DOHH2 (cell line): ENCODE results near the gene DGCR2.
"Not testable (repeated sequence)": the region's sequence is repeated elsewhere in the genome, so short reads cannot be mapped to it uniquely, and the experiment has no call there.

ENCODE experiments used
- H3F3A ChIP-seq: fragments of 200-600 bp; sonication (generic), shearing (Covaris generic); 2 replicates; pipeline ENCODE4 v1.6.0; 2016; ENCODE audit warnings: antibody characterized with exemption, mild to moderate bottlenecking; ENCODE audit not compliant: control insufficient read depth, insufficient read depth
- H3K27ac ChIP-seq: fragments of 200-600 bp; sonication (generic); 2 replicates; pipeline ENCODE4 v1.5.1; 2014; ENCODE audit warnings: low read depth, mild to moderate bottlenecking, low read length, moderate library complexity
- H3K27me3 ChIP-seq: fragments of 200-600 bp; sonication (generic); 2 replicates; pipeline ENCODE4 v1.6.1; 2014; ENCODE audit warnings: mild to moderate bottlenecking, low read length, mixed read lengths; ENCODE audit not compliant: control insufficient read depth
- H3K36me3 ChIP-seq: fragments of 200-600 bp; sonication (generic); 2 replicates; pipeline ENCODE4 v1.6.1; 2014; ENCODE audit warnings: mild to moderate bottlenecking, low read length, moderate library complexity, mixed read lengths; ENCODE audit not compliant: control insufficient read depth
- H3K4me1 ChIP-seq: fragments of 200-600 bp; sonication (generic); 2 replicates; pipeline ENCODE4 v1.6.1; 2014; ENCODE audit warnings: mild to moderate bottlenecking, low read length, mixed read lengths; ENCODE audit not compliant: control insufficient read depth
- H3K4me2 ChIP-seq: fragments of 200-600 bp; sonication (generic); 2 replicates; pipeline ENCODE4 v1.6.0; 2014; ENCODE audit warnings: mild to moderate bottlenecking, low read length, moderate library complexity
- H3K4me3 ChIP-seq: fragments of 200-600 bp; sonication (generic); 2 replicates; pipeline ENCODE4 v1.5.1; 2014; ENCODE audit warnings: mild to moderate bottlenecking, low read length, mixed read lengths
- H3K79me2 ChIP-seq: fragments of 200-600 bp; sonication (generic); 2 replicates; pipeline ENCODE4 v1.6.1; 2014; ENCODE audit warnings: mild to moderate bottlenecking, low read length, mixed read lengths; ENCODE audit not compliant: control insufficient read depth
- H3K9me2 ChIP-seq: fragments of 200-600 bp; sonication (generic); replicated peaks from 2 replicates; pipeline ENCODE4 v1.6.1; 2014; ENCODE audit warnings: mild to moderate bottlenecking, low read length, mixed read lengths; ENCODE audit not compliant: control insufficient read depth
- H3K9me3 ChIP-seq: fragments of 200-600 bp; sonication (generic); 2 replicates; pipeline ENCODE4 v1.6.1; 2014; ENCODE audit warnings: antibody characterized with exemption, low read length, mixed read lengths; ENCODE audit not compliant: control insufficient read depth, insufficient read depth
- H4K20me1 ChIP-seq: fragments of 200-600 bp; sonication (generic); 2 replicates; pipeline ENCODE4 v1.6.0; 2014; ENCODE audit warnings: low read depth, mild to moderate bottlenecking, antibody characterized with exemption, low read length, moderate library complexity; ENCODE audit not compliant: control insufficient read depth, insufficient read depth
- CTCF ChIP-seq: fragments of 200-600 bp; sonication (generic); IDR thresholded peaks from one replicate; pipeline ENCODE4 v1.5.1; 2014; ENCODE audit warnings: antibody characterized with exemption, mild to moderate bottlenecking, low read depth, low read length; ENCODE audit not compliant: poor library complexity, severe bottlenecking
- EZH2phosphoT487 ChIP-seq: fragments of 200-600 bp; sonication (generic); IDR thresholded peaks from 2 replicates; pipeline ENCODE4 v1.6.1; 2017; ENCODE audit warnings: borderline replicate concordance, mild to moderate bottlenecking, antibody characterized with exemption, low read length, moderate library complexity, mixed read lengths

The DGCR2 gene

GRCh38 chr22:19164425-19164824 is 42.2 kb upstream of the DGCR2 start:
- Histone ChIP-seq H3K27ac (no peak overlapping the region), H3K79me2 (no peaks in the 10 kb centered on the region), H3K4me1 (no peaks in the 10 kb centered on the region), H3K4me2 (no peak overlapping the region), H4K20me1 (no peaks in the 10 kb centered on the region), H3K27me3 (peaks cover 23% of the 10 kb centered on the region), H3K9me3 (no peaks in the 10 kb centered on the region), H3F3A (no peaks in the 10 kb centered on the region), H3K9me2 (no peaks in the 10 kb centered on the region), H3K36me3 (no peaks in the 10 kb centered on the region), H3K4me3 (no peak overlapping the region)
- TF ChIP-seq EZH2phosphoT487 = no peak
- no peak for TF ChIP-seq CTCF

GRCh38 chr22:19158649-19159048 is 36.4 kb upstream of the DGCR2 start:
- not testable (repeated sequence) for H3K79me2 ChIP-seq, H3K27ac ChIP-seq, H3K4me1 ChIP-seq, H3K36me3 ChIP-seq, H3K4me2 ChIP-seq, H3K4me3 ChIP-seq, H4K20me1 ChIP-seq, H3F3A ChIP-seq, H3K9me3 ChIP-seq, H3K9me2 ChIP-seq, H3K27me3 ChIP-seq

- H3K36me3 ChIP-seq, H3K27ac ChIP-seq, H3F3A ChIP-seq, H3K4me1 ChIP-seq, H3K27me3 ChIP-seq, H3K9me3 ChIP-seq, H3K4me2 ChIP-seq, H3K9me2 ChIP-seq, H3K4me3 ChIP-seq, H3K79me2 ChIP-seq, H4K20me1 ChIP-seq: not testable (repeated sequence)
Observed at GRCh38 chr22:19156109-19156508, 33.9 kb upstream of the DGCR2 start.

- H4K20me1 ChIP-seq = no peaks in the 10 kb centered on the region
- no peaks in the 10 kb centered on the region for H3K79me2 ChIP-seq
- H3K27ac ChIP-seq = no peak overlapping the region
- TF ChIP-seq CTCF (no peak), EZH2phosphoT487 (no peak)
- H3F3A ChIP-seq = no peaks in the 10 kb centered on the region
- no peaks in the 10 kb centered on the region for H3K36me3 ChIP-seq
- H3K4me3 ChIP-seq = no peak overlapping the region
- H3K4me1 ChIP-seq = no peaks in the 10 kb centered on the region
- no peaks in the 10 kb centered on the region for H3K9me2 ChIP-seq
- peaks cover 3% of the 10 kb centered on the region; the same call in 1 of the 2 replicates for H3K27me3 ChIP-seq
- no peaks in the 10 kb centered on the region for H3K9me3 ChIP-seq
- no peak overlapping the region for H3K4me2 ChIP-seq
Observed at GRCh38 chr22:19152942-19153883, 31.0 kb upstream of the DGCR2 start.
